K562 (cell line): ENCODE data around the gene C17orf75. TPM values are rescaled to one million over a fixed set of nuclear protein-coding genes. Genes with fewer than 3 reads are reported as not detected.

Source experiments
- ETS2 ChIP-seq: IDR thresholded peaks from 2 replicates; pipeline ENCODE4 v1.6.1; 2016; ENCODE audit warnings: borderline replicate concordance, missing genetic modification characterization, mild to moderate bottlenecking, moderate library complexity, missing compliant biosample characterization; ENCODE audit not compliant: poor library complexity, severe bottlenecking
- MCM2 ChIP-seq: fragments of 450-650 bp; IDR thresholded peaks from 2 replicates; pipeline ENCODE4 v1.6.1; 2017; ENCODE audit warnings: low read depth, mild to moderate bottlenecking
- NRF1 ChIP-seq, 2 experiments: fragments of 450-650 bp; IDR thresholded peaks in 1 of 2; conservative IDR thresholded peaks in 1 of 2; 2 replicates each; pipeline ENCODE4 v1.6.1; 2014; ENCODE audit warnings: mild to moderate bottlenecking in 2 of 2
- POLR2AphosphoS5 ChIP-seq: IDR thresholded peaks from 2 replicates; pipeline ENCODE4 v1.6.1; 2011; ENCODE audit warnings: mild to moderate bottlenecking, low read depth, low read length, moderate library complexity; ENCODE audit not compliant: control insufficient read depth, insufficient read depth
- POLR2B ChIP-seq: fragments of 450-650 bp; IDR thresholded peaks from 2 replicates; pipeline ENCODE4 v1.6.1; 2018; ENCODE audit warnings: low read depth; ENCODE audit not compliant: partially characterized antibody
- PRPF4 ChIP-seq: fragments of 200-400 bp; formaldehyde crosslinking; IDR thresholded peaks from one replicate; pipeline ENCODE4 v1.6.1; 2017; ENCODE audit warnings: low read length, low read depth, mild to moderate bottlenecking; ENCODE audit not compliant: insufficient read depth, poor library complexity, severe bottlenecking
- PTBP1 ChIP-seq: fragments of 200-400 bp; formaldehyde crosslinking; IDR thresholded peaks from 2 replicates; pipeline ENCODE4 v1.6.1; 2017; ENCODE audit warnings: low read depth, low read length
- RBFOX2 ChIP-seq: fragments of 200-400 bp; formaldehyde crosslinking; IDR thresholded peaks from 2 replicates; pipeline ENCODE4 v1.6.1; 2017; ENCODE audit warnings: low read depth, mild to moderate bottlenecking, low read length, moderate library complexity
- STAG1 ChIP-seq: sonication (generic); formaldehyde crosslinking; IDR thresholded peaks from 2 replicates; pipeline ENCODE4 v1.5.0; 2020; ENCODE audit warnings: missing genetic modification reagents, borderline replicate concordance
- ZNF77 ChIP-seq: fragments of 250-450 bp; sonication (Bioruptor Pico); IDR thresholded peaks from 2 replicates; pipeline ENCODE4 v1.5.0; 2020
- polyA plus RNA-seq, 8 experiments: library from polyadenylated mRNA; depleted of rRNA in 4 of 8; stranded (reverse) in 5 of 8; unstranded in 3 of 8; fragments of >200 nt; fragmentation: Nextera tagmentation in 2 of 8; fragmentation: Illumina TruSeq in 1 of 8; extraction: Ambion mirVana in 2 of 8; extraction: Trizol in 1 of 8; gene quantifications; 2 replicates each; pipeline versions ENCODE4 v1.2.1 to v1.2.3, GENCODE V29; 2011 to 2014; ENCODE audit warnings: inconsistent platforms in 1 of 8, missing spikeins in 1 of 8
- total RNA-seq, 7 experiments: library from RNA; depleted of rRNA in 6 of 7; stranded (reverse); fragments of >200 nt in 6 of 7; fragmentation: Illumina TruSeq in 2 of 7; extraction: Trizol in 2 of 7; gene quantifications; 2 replicates each; pipeline versions ENCODE4 v1.2.1 to v1.2.3, GENCODE V29; 2011 to 2021; ENCODE audit warnings: low replicate concordance in 1 of 7
- TF ChIP-seq, protein P1 (sequence below), 2 experiments: fragments of 450-650 bp; IDR thresholded peaks; 2 replicates each; pipeline ENCODE4 v1.6.1; 2016; ENCODE audit warnings: mild to moderate bottlenecking in 2 of 2, borderline replicate concordance in 1 of 2, low read depth in 1 of 2, moderate library complexity in 1 of 2

C17orf75 gene
- total and polyA plus RNA-seq, 9 of the 15 experiments (the other 6 are each of a cell fraction or from before 2014, with no cell fraction given): 15.5 to 55.7 (median 18.5) TPM

DNA sequence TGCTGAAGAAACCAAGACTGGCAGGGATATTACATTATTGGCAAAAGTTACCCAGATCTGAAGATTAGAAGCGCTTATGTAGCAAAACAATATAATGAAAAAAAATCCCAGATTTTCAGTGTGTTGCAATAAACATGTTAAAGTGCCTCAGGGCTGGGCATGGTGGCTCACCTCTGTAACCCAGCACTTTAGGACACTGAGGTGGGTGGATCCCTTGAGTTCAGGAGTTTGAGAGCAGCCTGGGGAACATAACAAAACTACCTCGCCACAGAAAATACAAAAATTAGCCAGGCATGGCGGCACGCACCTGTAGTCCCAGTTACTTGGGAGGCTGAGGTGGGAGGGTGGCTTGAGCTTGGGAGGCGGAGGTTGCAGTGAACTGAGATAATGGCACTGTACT is 14.8 kb upstream of the C17orf75 start (continued):
- TF ChIP-seq, protein P1, sequence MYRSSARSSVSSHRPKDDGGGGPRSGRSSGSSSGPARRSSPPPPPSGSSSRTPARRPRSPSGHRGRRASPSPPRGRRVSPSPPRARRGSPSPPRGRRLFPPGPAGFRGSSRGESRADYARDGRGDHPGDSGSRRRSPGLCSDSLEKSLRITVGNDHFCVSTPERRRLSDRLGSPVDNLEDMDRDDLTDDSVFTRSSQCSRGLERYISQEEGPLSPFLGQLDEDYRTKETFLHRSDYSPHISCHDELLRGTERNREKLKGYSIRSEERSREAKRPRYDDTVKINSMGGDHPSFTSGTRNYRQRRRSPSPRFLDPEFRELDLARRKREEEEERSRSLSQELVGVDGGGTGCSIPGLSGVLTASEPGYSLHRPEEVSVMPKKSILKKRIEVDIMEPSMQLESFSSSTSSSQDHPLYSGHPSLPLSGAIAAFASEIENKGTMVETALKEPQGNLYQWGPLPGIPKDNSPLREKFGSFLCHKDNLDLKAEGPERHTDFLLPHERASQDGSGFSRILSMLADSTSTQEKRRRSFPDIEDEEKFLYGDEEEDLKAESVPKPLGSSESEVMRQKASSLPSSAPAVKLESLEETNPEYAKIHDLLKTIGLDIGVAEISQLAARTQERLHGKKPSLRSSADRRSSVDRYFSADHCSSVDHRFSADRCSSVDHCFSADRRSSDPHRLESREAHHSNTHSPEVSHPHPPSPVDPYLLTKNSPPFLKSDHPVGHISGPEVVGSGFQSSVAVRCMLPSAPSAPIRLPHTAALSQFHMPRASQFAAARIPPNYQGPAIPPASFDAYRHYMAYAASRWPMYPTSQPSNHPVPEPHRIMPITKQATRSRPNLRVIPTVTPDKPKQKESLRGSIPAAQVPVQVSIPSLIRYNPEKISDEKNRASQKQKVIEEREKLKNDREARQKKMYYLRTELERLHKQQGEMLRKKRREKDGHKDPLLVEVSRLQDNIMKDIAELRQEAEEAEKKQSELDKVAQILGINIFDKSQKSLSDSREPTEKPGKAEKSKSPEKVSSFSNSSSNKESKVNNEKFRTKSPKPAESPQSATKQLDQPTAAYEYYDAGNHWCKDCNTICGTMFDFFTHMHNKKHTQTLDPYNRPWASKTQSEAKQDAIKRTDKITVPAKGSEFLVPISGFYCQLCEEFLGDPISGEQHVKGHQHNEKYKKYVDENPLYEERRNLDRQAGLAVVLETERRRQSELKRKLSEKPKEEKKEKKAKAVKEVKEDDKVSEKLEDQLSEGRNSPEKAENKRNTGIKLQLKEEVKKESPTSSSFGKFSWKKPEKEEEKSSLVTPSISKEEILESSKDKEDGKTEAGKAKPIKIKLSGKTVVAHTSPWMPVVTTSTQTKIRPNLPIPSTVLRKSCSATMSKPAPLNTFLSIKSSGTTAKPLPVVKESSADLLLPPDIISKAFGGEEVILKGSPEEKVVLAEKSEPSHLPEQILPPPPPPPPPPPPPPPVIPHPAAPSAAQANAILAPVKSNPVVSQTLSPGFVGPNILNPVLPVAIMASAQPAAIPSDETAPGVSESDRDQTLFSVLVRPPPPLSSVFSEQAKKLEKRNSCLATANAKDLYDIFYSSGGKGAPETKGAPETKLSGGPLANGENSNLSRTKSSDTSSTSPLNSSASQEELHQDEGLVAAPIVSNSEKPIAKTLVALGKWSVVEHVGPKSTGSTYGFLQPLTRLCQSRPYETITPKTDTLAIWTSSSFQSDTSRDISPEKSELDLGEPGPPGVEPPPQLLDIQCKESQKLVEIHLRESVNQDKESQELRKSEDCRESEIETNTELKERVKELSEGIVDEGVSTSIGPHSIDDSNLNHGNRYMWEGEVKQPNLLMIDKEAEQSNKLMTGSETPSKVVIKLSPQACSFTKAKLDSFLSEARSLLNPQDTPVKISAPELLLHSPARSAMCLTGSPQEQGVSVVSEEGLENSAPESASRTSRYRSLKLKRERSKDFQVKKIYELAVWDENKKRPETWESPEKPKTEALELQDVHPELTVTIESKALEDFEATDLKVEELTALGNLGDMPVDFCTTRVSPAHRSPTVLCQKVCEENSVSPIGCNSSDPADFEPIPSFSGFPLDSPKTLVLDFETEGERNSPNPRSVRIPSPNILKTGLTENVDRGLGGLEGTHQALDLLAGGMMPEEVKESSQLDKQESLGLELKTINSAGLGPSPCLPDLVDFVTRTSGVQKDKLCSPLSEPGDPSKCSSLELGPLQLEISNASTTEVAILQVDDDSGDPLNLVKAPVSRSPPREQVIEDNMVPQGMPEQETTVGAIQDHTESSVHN (IDR thresholded peaks at IDR 0.05; ENCODE audit: borderline replicate concordance in 1 of 2, low read depth in 1 of 2): no peak
- TF ChIP-seq STAG1 (CRISPR knock-in tag) (no peak), NRF1 (conservative IDR thresholded peaks at IDR 0.05 in 1 of 2, IDR thresholded peaks at IDR 0.05 in 1 of 2) (no peak), PRPF4 (no peak), MCM2 (no peak), ZNF77 (CRISPR knock-in tag) (no peak), ETS2 (no peak), PTBP1 (no peak), RBFOX2 (0 out of 2 replicates have a peak, but pooled peaks have one; percentile 29), POLR2B (peak; percentile 31), POLR2AphosphoS5 (peak; percentile 38; the same call in 1 of the 2 replicates)
